Liver (tissue), 3 donors: Measurements from ENCODE around the gene FOXB2.

ENCODE experiments used
- EGR1 ChIP-seq, 2 donors: IDR thresholded peaks; 2 replicates each; pipeline ENCODE4 v1.6.1; 2016 to 2018; ENCODE audit warnings: antibody characterized with exemption in 2 of 2, low read depth in 2 of 2
- JUND ChIP-seq, 2 donors: IDR thresholded peaks; 2 replicates each; pipeline ENCODE4 v1.6.1; 2016; ENCODE audit warnings: antibody characterized with exemption in 2 of 2
- NR2F2 ChIP-seq: IDR thresholded peaks from 2 replicates; pipeline ENCODE4 v1.6.1; 2016; ENCODE audit warnings: antibody characterized with exemption
- RAD21 ChIP-seq, 2 donors: IDR thresholded peaks; 2 replicates each; pipeline ENCODE4 v1.6.1; 2016; ENCODE audit warnings: antibody characterized with exemption in 2 of 2, mild to moderate bottlenecking in 2 of 2
- TAF1 ChIP-seq: conservative IDR thresholded peaks from 2 replicates; pipeline ENCODE4 v1.6.1; 2016; ENCODE audit warnings: antibody characterized with exemption, mild to moderate bottlenecking
- TF ChIP-seq, protein P1 (sequence below): IDR thresholded peaks from 2 replicates; pipeline ENCODE4 v1.6.1; 2016; ENCODE audit warnings: antibody characterized with exemption, mild to moderate bottlenecking
- TF ChIP-seq, protein P2 (sequence below): fragments of 150-350 bp; IDR thresholded peaks from 2 replicates; pipeline ENCODE4 v1.5.1; 2017; ENCODE audit warnings: improper control_type of control experiment, low read depth, low read length; ENCODE audit not compliant: missing input control
- donor health status: healthy.
- donor health status: healthy.

DNA sequence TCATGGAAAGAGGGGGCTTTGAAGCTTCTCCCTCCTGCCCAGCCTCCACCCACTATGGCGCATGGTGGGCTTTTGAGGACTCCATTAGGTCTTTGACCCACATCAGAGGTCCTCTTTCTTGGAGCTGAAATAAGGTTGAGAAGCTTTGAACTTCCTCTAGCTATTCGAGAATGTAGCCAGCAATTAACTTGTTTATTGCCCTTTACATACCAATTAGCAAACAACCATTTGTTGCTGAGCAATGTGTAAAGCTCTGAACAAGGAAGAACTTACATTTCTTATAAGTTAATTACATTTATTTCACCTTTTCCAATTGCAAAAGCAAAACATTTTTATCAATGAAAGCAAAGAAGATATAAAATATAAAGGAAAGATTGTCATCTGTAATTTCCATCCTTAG is 30.5 kb upstream of the FOXB2 start:
- TF ChIP-seq, protein P1, sequence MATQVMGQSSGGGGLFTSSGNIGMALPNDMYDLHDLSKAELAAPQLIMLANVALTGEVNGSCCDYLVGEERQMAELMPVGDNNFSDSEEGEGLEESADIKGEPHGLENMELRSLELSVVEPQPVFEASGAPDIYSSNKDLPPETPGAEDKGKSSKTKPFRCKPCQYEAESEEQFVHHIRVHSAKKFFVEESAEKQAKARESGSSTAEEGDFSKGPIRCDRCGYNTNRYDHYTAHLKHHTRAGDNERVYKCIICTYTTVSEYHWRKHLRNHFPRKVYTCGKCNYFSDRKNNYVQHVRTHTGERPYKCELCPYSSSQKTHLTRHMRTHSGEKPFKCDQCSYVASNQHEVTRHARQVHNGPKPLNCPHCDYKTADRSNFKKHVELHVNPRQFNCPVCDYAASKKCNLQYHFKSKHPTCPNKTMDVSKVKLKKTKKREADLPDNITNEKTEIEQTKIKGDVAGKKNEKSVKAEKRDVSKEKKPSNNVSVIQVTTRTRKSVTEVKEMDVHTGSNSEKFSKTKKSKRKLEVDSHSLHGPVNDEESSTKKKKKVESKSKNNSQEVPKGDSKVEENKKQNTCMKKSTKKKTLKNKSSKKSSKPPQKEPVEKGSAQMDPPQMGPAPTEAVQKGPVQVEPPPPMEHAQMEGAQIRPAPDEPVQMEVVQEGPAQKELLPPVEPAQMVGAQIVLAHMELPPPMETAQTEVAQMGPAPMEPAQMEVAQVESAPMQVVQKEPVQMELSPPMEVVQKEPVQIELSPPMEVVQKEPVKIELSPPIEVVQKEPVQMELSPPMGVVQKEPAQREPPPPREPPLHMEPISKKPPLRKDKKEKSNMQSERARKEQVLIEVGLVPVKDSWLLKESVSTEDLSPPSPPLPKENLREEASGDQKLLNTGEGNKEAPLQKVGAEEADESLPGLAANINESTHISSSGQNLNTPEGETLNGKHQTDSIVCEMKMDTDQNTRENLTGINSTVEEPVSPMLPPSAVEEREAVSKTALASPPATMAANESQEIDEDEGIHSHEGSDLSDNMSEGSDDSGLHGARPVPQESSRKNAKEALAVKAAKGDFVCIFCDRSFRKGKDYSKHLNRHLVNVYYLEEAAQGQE = no peak
- TF ChIP-seq, protein P2, sequence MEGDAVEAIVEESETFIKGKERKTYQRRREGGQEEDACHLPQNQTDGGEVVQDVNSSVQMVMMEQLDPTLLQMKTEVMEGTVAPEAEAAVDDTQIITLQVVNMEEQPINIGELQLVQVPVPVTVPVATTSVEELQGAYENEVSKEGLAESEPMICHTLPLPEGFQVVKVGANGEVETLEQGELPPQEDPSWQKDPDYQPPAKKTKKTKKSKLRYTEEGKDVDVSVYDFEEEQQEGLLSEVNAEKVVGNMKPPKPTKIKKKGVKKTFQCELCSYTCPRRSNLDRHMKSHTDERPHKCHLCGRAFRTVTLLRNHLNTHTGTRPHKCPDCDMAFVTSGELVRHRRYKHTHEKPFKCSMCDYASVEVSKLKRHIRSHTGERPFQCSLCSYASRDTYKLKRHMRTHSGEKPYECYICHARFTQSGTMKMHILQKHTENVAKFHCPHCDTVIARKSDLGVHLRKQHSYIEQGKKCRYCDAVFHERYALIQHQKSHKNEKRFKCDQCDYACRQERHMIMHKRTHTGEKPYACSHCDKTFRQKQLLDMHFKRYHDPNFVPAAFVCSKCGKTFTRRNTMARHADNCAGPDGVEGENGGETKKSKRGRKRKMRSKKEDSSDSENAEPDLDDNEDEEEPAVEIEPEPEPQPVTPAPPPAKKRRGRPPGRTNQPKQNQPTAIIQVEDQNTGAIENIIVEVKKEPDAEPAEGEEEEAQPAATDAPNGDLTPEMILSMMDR = no peak
- TF ChIP-seq RAD21 (IDR thresholded peaks at IDR 0.05) (no peak), TAF1 (no peak), EGR1 (IDR thresholded peaks at IDR 0.05; ENCODE audit: low read depth in 2 of 2) (no peak), NR2F2 (no peak), JUND (IDR thresholded peaks at IDR 0.05) (no peak)
